Activated CD4-positive, alpha-beta T cell treated with anti-CD3 and anti-CD28 coated beads for 36 hours (primary cell): Measurements from ENCODE around the gene GALNTL6. TPM values are rescaled to one million over a fixed set of nuclear protein-coding genes. Genes with fewer than 3 reads are reported as not detected.

ENCODE experiments used
- ATAC-seq: fragments of 200-7000 bp; cut with Tn5 transposase; one replicate; pipeline ENCODE4 v1.10.0; 2021; ENCODE audit warnings: mild to moderate bottlenecking, moderate library complexity
- CTCF ChIA-PET: fragments of 350-600 bp; sonication (Branson Sonifier 250); formaldehyde crosslinking; loops from one replicate; lab custom pipeline; 2021; ENCODE audit warnings: antibody characterized with exemption; lab: Charles Lee
- POLR2A ChIA-PET: fragments of 350-600 bp; sonication (Branson Sonifier 250); formaldehyde crosslinking; loops from one replicate; lab custom pipeline; 2021; ENCODE audit warnings: antibody characterized with exemption, inconsistent platforms; lab: Charles Lee
- DNase-seq: peaks from one replicate; pipeline ENCODE4 v3.0.0-alpha.2; 2020
- H3K27ac Mint-ChIP-seq: one replicate; pipeline ENCODE4 v1.8.0; 2021; ENCODE audit warnings: mixed read lengths
- H3K27me3 Mint-ChIP-seq: one replicate; pipeline ENCODE4 v1.8.0; 2021; ENCODE audit warnings: mixed read lengths
- H3K36me3 Mint-ChIP-seq: one replicate; pipeline ENCODE4 v1.8.0; 2021; ENCODE audit warnings: low read depth, mixed read lengths
- H3K4me1 Mint-ChIP-seq: one replicate; pipeline ENCODE4 v1.8.0; 2021; ENCODE audit warnings: mixed read lengths
- H3K4me3 Mint-ChIP-seq: one replicate; pipeline ENCODE4 v1.8.0; 2021; ENCODE audit warnings: mild to moderate bottlenecking, moderate library complexity, mixed read lengths
- H3K9me3 Mint-ChIP-seq: one replicate; pipeline ENCODE4 v1.8.0; 2021; ENCODE audit warnings: low read depth, mixed read lengths
- intact Hi-C, 2 experiments: fragments of 100-400 bp; cut with DNase I in 1 of 2; cut with micrococcal nuclease in 1 of 2; formaldehyde crosslinking; loops; one replicate each; pipeline versions ENCODE4 v1.14.2 to v1.15.1; 2022 to 2024; cut with DNase I, micrococcal nuclease
- total RNA-seq, 2 experiments: library from RNA; stranded (reverse); gene quantifications; one replicate each; pipeline ENCODE4 v1.2.3, GENCODE V29; 2021

GALNTL6 gene
- total RNA-seq, 2 experiments from 2014 or later: not detected

DNA sequence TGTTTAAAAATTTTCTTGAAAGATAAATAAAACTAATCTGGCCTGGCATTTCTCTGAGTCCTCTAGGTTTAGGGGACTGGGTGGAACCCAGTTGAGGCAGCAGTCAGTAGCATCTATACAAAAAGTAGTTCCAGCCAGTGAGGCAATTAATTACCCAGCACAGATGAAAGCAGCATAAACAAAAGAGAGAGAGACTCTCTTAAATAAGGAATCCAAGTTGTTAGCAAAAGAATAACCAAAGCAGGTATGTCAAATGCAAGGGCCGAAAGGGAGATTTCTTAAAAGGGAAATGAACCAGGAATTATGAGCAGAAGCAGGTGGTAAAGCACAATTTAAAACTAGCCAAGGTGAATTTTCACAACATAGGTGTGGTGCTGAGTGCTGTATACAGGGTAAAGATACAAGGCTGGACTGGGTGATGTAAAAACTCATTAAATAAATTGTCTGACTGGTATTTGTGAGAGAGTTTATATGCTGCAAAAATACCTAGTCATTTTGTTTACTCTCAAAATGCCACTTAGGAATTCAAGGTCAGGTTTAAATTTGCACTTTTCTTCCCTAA is 1260.8 kb downstream of the GALNTL6 start:
- ChIA-PET POLR2A (no interaction called here), CTCF (no interaction called here)
- no peak for DNase-seq
- Mint-ChIP-seq H3K27ac (no peak overlapping the region), H3K36me3 (peaks cover 1% of the 10 kb centered on the region), H3K27me3 (peaks cover 3% of the 10 kb centered on the region), H3K4me1 (no peaks in the 10 kb centered on the region), H3K9me3 (peaks cover 15% of the 10 kb centered on the region), H3K4me3 (no peak overlapping the region)
- intact Hi-C loops: no loop called here
- ATAC-seq: no peak

DNA sequence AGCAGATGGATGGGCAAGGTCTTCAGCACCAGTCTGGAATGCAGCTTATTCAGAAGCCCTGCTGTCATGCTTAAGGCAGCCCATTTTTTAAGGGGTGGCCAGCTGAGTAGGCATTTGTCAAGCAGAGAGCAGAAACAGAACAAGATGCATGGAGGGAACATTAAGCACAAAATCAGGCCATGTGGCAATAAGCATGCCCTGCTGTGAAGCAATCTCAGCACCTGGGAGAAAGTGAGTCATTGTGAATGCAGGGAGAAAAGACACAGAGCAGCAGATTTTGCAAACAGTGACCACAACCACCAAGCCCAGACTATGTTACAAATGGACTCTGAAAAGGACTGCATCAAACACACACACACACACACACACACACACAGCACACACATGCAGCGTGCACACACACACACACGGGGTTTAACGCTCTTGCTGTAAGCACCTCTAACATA is 1261.3 kb downstream of the GALNTL6 start:
- ATAC-seq (no peak), DNase-seq (no peak)
- Mint-ChIP-seq H3K9me3 (peaks cover 13% of the 10 kb centered on the region), H3K36me3 (peaks cover 1% of the 10 kb centered on the region), H3K4me3 (no peak overlapping the region), H3K4me1 (no peaks in the 10 kb centered on the region), H3K27me3 (peaks cover 3% of the 10 kb centered on the region), H3K27ac (no peak overlapping the region)
- intact Hi-C loops: no loop called here
- ChIA-PET CTCF (interaction anchor here (0.6 to 1.2 kb wide), 3 partner anchors 119 to 197 kb away, joined by 3 to 4 read pairs (median 4); no protein-coding TSS in a partner anchor), POLR2A (no interaction called here)

DNA sequence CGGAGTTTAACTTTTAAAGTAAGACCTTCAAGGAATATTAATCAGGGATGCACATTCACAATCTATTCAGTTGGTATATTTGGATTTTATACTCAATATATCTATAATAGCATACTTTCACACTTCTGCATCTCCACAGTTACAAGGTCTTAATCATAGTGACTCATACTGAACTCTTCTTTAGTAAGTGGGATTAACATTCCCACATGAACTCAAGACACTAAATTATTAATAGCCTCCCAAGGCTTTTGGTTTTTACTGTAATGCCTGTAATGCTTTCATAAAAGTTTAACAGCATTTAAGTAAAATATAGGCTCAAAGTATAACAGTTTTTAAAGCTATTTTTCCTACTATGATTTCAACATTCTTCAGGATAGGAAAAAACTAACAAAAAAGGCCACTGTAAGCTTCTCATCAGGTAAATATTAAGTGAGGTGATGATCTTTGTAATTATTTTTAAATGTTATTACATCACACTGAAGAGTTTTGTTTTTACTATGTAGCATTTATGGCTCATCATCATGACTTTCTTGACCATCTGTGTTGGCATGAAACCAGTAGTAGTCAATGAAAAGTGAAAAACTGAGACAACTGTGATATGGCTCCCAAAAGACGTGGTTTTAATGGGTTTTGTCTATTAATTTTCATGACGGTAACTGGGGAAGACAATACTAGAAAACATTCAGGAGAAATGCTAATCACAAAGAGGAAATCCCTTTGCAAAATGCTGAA is 1263.9 kb downstream of the GALNTL6 start:
- no peak for DNase-seq
- ChIA-PET POLR2A (no interaction called here), CTCF (no interaction called here)
- H3K27me3 Mint-ChIP-seq: peaks cover 3% of the 10 kb centered on the region
- no peak overlapping the region for H3K4me3 Mint-ChIP-seq
- H3K9me3 Mint-ChIP-seq: peaks cover 13% of the 10 kb centered on the region
- H3K36me3 Mint-ChIP-seq: no peaks in the 10 kb centered on the region
- intact Hi-C loops: no loop called here
- H3K4me1 Mint-ChIP-seq: no peaks in the 10 kb centered on the region
- H3K27ac Mint-ChIP-seq: no peak overlapping the region
- no peak for ATAC-seq

DNA sequence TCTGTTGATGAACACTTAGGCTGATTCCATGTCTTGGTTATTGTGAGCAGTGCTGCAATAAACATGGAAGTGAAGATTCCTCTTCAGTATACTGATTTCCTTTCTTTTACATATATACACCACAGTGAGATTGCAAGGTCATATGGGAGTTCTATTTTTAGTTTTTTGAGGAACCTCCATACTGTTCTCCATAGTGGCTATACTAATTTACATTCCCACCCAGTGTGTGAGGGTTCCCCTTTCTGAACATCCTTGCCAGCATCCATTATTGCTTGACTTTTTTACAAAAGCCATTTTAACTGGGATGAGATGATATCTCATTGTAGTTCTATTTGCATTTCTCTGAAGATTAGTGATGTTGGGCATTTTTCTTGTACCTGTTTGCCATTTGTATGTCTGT is 1274.9 kb downstream of the GALNTL6 start:
- Mint-ChIP-seq H3K36me3 (no peaks in the 10 kb centered on the region), H3K4me1 (no peaks in the 10 kb centered on the region), H3K27ac (no peak overlapping the region), H3K4me3 (no peak overlapping the region), H3K27me3 (peaks cover 6% of the 10 kb centered on the region), H3K9me3 (peaks cover 4% of the 10 kb centered on the region)
- intact Hi-C loops: no loop called here
- ChIA-PET POLR2A (no interaction called here), CTCF (no interaction called here)
- DNase-seq: no peak
- ATAC-seq: no peak
